ENCODE results near the gene HOXA7.

DNA sequence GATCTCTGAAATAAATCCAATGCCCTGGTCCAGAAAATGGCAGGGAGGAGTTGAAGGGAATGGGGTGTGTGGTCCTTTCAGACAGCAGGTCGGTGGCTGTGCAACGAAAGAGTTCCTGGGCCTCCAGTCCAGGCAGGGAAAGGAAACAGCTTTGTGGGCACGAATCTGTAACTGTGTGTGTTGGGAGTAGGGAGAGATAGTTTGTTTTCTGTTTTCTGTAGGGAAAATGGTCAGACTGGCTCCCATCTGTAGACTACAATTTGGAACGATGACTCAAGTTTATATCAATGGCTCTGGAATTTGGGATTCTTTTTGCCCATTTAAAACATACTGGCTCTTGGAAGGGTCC, 11.4 kb upstream of the HOXA7 start:
- no peak for TF ChIP-seq CHD2 (IDR thresholded peaks at IDR 0.05; ENCODE audit: low read length, partially characterized antibody)
- TF ChIP-seq, protein P1, sequence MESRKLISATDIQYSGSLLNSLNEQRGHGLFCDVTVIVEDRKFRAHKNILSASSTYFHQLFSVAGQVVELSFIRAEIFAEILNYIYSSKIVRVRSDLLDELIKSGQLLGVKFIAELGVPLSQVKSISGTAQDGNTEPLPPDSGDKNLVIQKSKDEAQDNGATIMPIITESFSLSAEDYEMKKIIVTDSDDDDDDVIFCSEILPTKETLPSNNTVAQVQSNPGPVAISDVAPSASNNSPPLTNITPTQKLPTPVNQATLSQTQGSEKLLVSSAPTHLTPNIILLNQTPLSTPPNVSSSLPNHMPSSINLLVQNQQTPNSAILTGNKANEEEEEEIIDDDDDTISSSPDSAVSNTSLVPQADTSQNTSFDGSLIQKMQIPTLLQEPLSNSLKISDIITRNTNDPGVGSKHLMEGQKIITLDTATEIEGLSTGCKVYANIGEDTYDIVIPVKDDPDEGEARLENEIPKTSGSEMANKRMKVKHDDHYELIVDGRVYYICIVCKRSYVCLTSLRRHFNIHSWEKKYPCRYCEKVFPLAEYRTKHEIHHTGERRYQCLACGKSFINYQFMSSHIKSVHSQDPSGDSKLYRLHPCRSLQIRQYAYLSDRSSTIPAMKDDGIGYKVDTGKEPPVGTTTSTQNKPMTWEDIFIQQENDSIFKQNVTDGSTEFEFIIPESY (IDR thresholded peaks at IDR 0.05; ENCODE audit: borderline replicate concordance, low read depth) = no peak
- TF ChIP-seq EZH2phosphoT487 (IDR thresholded peaks at IDR 0.05; ENCODE audit: borderline replicate concordance, low read depth) = no peak
- no peak for TF ChIP-seq JUND (IDR thresholded peaks at IDR 0.05)
- TF ChIP-seq, protein P2, sequence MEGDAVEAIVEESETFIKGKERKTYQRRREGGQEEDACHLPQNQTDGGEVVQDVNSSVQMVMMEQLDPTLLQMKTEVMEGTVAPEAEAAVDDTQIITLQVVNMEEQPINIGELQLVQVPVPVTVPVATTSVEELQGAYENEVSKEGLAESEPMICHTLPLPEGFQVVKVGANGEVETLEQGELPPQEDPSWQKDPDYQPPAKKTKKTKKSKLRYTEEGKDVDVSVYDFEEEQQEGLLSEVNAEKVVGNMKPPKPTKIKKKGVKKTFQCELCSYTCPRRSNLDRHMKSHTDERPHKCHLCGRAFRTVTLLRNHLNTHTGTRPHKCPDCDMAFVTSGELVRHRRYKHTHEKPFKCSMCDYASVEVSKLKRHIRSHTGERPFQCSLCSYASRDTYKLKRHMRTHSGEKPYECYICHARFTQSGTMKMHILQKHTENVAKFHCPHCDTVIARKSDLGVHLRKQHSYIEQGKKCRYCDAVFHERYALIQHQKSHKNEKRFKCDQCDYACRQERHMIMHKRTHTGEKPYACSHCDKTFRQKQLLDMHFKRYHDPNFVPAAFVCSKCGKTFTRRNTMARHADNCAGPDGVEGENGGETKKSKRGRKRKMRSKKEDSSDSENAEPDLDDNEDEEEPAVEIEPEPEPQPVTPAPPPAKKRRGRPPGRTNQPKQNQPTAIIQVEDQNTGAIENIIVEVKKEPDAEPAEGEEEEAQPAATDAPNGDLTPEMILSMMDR (IDR thresholded peaks at IDR 0.05) = no peak
- no peak for TF ChIP-seq FOXJ3 (CRISPR knock-in tag; IDR thresholded peaks at IDR 0.05)

Data from SK-N-SH (cell line).